Mucosa of gallbladder (tissue), 1 donor: Measurements from ENCODE around the gene GLI3. TPM values are rescaled to one million over a fixed set of nuclear protein-coding genes. Genes with fewer than 3 reads are reported as not detected.

ENCODE experiments used
- DNase-seq: peaks from one replicate; pipeline ENCODE4 v3.0.0-alpha.2; 2020; ENCODE audit warnings: low spot score
- total RNA-seq: library from RNA; stranded (reverse); gene quantifications from one replicate; pipeline ENCODE4 v1.2.1, GENCODE V29; 2021
- donor health status: DM: no; HTN: no; CAD: no.

GLI3 gene
- total RNA-seq, 1 donor from 2014 or later: 9.8 TPM

- DNase-seq: no peak
These were observed 588 bp downstream of the GLI3 start for GRCh38 chr7:42236266-42236975.

GRCh38 chr7:42235741-42236161 lies 1.3 kb downstream of the GLI3 start:
- DNase-seq: no peak

- no peak for DNase-seq
These were observed 2.3 kb downstream of the GLI3 start for GRCh38 chr7:42234736-42235135.

- no peak for DNase-seq
These were observed 3.2 kb downstream of the GLI3 start for GRCh38 chr7:42233695-42234331.

GRCh38 chr7:42233171-42233570 lies 3.8 kb downstream of the GLI3 start:
- no peak for DNase-seq

- DNase-seq: no peak
These were observed 4.7 kb downstream of the GLI3 start for GRCh38 chr7:42232275-42232674.

- DNase-seq: no peak
These were observed 5.8 kb downstream of the GLI3 start for GRCh38 chr7:42231043-42231787.

- no peak for DNase-seq
These were observed 8.9 kb downstream of the GLI3 start for GRCh38 chr7:42227936-42228591.

- no peak for DNase-seq
These were observed 9.5 kb downstream of the GLI3 start for GRCh38 chr7:42227541-42227935.

GRCh38 chr7:42227021-42227420 lies 10.0 kb downstream of the GLI3 start:
- DNase-seq: no peak

- no peak for DNase-seq
These were observed 10.6 kb downstream of the GLI3 start for GRCh38 chr7:42226354-42226941.

GRCh38 chr7:42224391-42225003 lies 12.5 kb downstream of the GLI3 start:
- no peak for DNase-seq

GRCh38 chr7:42222891-42223290 lies 14.1 kb downstream of the GLI3 start:
- no peak for DNase-seq

GRCh38 chr7:42222125-42222524 lies 14.9 kb downstream of the GLI3 start:
- no peak for DNase-seq

GRCh38 chr7:42221304-42221703 lies 15.7 kb downstream of the GLI3 start:
- no peak for DNase-seq

- no peak for DNase-seq
These were observed 17.6 kb downstream of the GLI3 start for GRCh38 chr7:42219447-42219846.

GRCh38 chr7:42218248-42218647 lies 18.8 kb downstream of the GLI3 start:
- no peak for DNase-seq

- DNase-seq: no peak
These were observed 19.5 kb downstream of the GLI3 start for GRCh38 chr7:42217548-42217947.

- no peak for DNase-seq
These were observed 20.0 kb downstream of the GLI3 start for GRCh38 chr7:42217053-42217452.

- DNase-seq: no peak
These were observed 22.8 kb downstream of the GLI3 start for GRCh38 chr7:42214060-42214679.

GRCh38 chr7:42213093-42213492 lies 23.9 kb downstream of the GLI3 start:
- no peak for DNase-seq
